Suppressor macrophage (primary cell): ENCODE measurements around the gene RPL37A.

ENCODE experiments used
- DNase-seq, 4 experiments: peaks; one replicate each; pipeline ENCODE4 v3.0.0-alpha.2; 2020 to 2022

RPL37A gene

GRCh38 chr2:216548901-216549331 is 50.3 kb downstream of the RPL37A start:
- DNase-seq, result no peak

DNA sequence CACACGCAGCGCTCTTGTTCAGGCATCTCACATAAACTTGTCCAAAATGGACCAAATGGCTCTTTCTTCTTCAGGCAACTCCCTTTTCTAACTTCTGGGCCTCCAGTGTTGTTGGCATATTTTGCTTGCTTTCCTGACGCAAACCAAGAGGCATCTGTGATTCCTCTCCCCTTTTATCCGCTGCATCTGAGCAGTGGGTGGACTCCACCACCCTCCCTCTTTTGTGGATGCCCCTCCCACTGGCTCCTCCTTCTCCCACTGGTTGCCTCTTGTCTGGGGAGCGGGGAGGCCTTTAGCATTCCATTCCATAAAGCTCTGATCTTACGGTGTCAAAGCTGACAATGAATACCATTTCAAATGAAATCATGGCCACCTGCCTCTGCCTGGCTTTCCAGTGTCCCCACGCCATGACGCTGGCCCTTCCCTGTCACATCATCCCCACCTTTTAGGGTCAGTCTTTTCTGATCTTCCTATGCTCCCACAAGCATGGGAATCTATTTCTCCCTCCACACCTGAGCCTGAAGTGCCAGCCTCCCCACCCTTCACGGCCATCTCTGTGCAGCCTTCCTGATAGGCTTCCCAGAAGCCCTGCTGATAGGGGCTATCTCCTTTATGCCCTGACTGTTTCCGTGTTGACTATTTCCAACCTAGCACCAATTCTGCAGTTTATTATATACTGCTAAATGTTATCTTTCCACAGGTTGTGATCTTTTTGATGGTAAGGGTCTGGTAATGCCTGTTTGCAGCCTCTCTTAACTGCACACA is 51.5 kb downstream of the RPL37A start:
- no peak for DNase-seq

GRCh38 chr2:216551234-216552068 is 52.8 kb downstream of the RPL37A start:
- no peak for DNase-seq

DNA sequence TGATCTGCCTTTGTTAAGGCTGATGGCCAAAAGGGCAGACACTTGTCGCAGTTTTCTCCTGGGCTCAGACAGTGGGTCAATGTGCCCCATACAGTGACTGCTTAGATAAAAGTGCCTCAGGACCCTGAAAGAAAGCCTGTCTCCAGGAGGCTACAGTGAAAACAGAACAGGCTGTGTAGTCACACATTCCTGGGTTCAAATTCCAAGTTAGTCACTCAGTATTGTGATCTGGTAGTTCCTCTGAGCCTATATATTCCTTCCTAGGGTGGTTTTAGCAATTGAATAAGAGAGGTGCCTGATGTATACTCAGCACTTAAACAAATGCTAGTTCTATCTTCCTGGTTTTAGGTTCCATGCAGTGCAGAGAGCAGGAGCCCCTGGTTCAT is 54.4 kb downstream of the RPL37A start:
- no peak for DNase-seq
